Activated CD8-positive, alpha-beta T cell treated with anti-CD3 and anti-CD28 coated beads for 36 hours (primary cell): ENCODE data around the gene CRACDL. TPM values are rescaled to one million over a fixed set of nuclear protein-coding genes. Genes with fewer than 3 reads are reported as not detected.

Experiments used
- ATAC-seq: fragments of 200-7000 bp; cut with Tn5 transposase; one replicate; pipeline ENCODE4 v1.10.0; 2021; ENCODE audit warnings: mild to moderate bottlenecking, moderate library complexity
- CTCF ChIA-PET: fragments of 350-600 bp; sonication (Branson Sonifier 250); formaldehyde crosslinking; loops from one replicate; lab custom pipeline; 2021; ENCODE audit warnings: antibody characterized with exemption; lab: Charles Lee
- POLR2A ChIA-PET: fragments of 350-600 bp; sonication (Branson Sonifier 250); formaldehyde crosslinking; loops from one replicate; lab custom pipeline; 2021; ENCODE audit warnings: antibody characterized with exemption; lab: Charles Lee
- DNase-seq: peaks from one replicate; pipeline ENCODE4 v3.0.0-alpha.2; 2020
- H3K27ac Mint-ChIP-seq: one replicate; pipeline ENCODE4 v1.8.0; 2021; ENCODE audit warnings: mild to moderate bottlenecking, mixed read lengths
- H3K27me3 Mint-ChIP-seq: one replicate; pipeline ENCODE4 v1.8.0; 2021; ENCODE audit warnings: mixed read lengths
- H3K36me3 Mint-ChIP-seq: one replicate; pipeline ENCODE4 v1.8.0; 2021; ENCODE audit warnings: low read depth, mixed read lengths
- H3K4me1 Mint-ChIP-seq: one replicate; pipeline ENCODE4 v1.8.0; 2021; ENCODE audit warnings: low read depth, mixed read lengths
- H3K4me3 Mint-ChIP-seq: one replicate; pipeline ENCODE4 v1.8.0; 2021; ENCODE audit warnings: mild to moderate bottlenecking, moderate library complexity, mixed read lengths
- H3K9me3 Mint-ChIP-seq: one replicate; pipeline ENCODE4 v1.8.0; 2021; ENCODE audit warnings: mixed read lengths
- intact Hi-C: fragments of 100-400 bp; cut with micrococcal nuclease; formaldehyde crosslinking; loops from one replicate; pipeline ENCODE4 v1.10.0; 2022
- total RNA-seq, 2 experiments: library from RNA; stranded (reverse); gene quantifications; one replicate each; pipeline ENCODE4 v1.2.3, GENCODE V29; 2021
- TF ChIP-seq, protein P1 (sequence below): fragments of 200-600 bp; IDR thresholded peaks from one replicate; pipeline ENCODE4 v1.8.0; 2022; ENCODE audit warnings: antibody characterized with exemption, mild to moderate bottlenecking

CRACDL gene
- total RNA-seq, 2 experiments from 2014 or later, result 0.09 to 0.38 TPM

GRCh38 chr2:98932164-98932563 lies 3.9 kb downstream of the CRACDL start:
- Mint-ChIP-seq H3K4me1 (peaks cover 2% of the 10 kb centered on the region), H3K27me3 (peaks cover 26% of the 10 kb centered on the region), H3K4me3 (no peak overlapping the region), H3K27ac (no peak overlapping the region), H3K9me3 (no peaks in the 10 kb centered on the region), H3K36me3 (no peaks in the 10 kb centered on the region)
- TF ChIP-seq, protein P1, sequence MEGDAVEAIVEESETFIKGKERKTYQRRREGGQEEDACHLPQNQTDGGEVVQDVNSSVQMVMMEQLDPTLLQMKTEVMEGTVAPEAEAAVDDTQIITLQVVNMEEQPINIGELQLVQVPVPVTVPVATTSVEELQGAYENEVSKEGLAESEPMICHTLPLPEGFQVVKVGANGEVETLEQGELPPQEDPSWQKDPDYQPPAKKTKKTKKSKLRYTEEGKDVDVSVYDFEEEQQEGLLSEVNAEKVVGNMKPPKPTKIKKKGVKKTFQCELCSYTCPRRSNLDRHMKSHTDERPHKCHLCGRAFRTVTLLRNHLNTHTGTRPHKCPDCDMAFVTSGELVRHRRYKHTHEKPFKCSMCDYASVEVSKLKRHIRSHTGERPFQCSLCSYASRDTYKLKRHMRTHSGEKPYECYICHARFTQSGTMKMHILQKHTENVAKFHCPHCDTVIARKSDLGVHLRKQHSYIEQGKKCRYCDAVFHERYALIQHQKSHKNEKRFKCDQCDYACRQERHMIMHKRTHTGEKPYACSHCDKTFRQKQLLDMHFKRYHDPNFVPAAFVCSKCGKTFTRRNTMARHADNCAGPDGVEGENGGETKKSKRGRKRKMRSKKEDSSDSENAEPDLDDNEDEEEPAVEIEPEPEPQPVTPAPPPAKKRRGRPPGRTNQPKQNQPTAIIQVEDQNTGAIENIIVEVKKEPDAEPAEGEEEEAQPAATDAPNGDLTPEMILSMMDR, result no peak
- DNase-seq (no peak), ATAC-seq (no peak)
- ChIA-PET CTCF (no interaction called here), POLR2A (no interaction called here)
- intact Hi-C loops, result no loop called here

DNA sequence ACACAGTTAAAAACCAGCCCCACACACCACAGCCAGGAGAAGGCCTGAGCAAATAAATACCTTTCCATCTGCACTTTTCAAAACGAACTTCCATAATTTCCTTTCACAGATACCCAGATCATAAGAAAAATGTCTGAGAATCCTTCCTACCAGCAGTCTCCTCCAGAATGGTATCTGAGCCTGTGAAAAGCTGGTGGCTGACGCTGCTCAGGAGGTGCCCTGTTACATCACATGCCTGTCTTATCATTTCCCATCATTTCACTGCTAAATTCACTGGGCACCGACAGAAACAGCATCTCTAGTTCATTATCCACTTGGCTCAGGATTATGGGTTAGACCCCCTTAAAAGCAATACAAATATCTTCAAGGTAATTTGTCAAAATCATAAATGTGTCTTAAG lies 4.4 kb downstream of the CRACDL start:
- no peak for DNase-seq
- no peaks in the 10 kb centered on the region for H3K9me3 Mint-ChIP-seq
- no peaks in the 10 kb centered on the region for H3K36me3 Mint-ChIP-seq
- ChIA-PET CTCF (no interaction called here), POLR2A (no interaction called here)
- TF ChIP-seq, protein P1, result no peak
- intact Hi-C loops, result no loop called here
- no peak for ATAC-seq
- H3K4me3 Mint-ChIP-seq, result no peak overlapping the region
- H3K27ac Mint-ChIP-seq, result no peak overlapping the region
- peaks cover 23% of the 10 kb centered on the region for H3K27me3 Mint-ChIP-seq
- peaks cover 2% of the 10 kb centered on the region for H3K4me1 Mint-ChIP-seq

- intact Hi-C loops, result no loop called here
- Mint-ChIP-seq H3K4me1 (no peaks in the 10 kb centered on the region), H3K36me3 (no peaks in the 10 kb centered on the region), H3K27me3 (peaks cover 15% of the 10 kb centered on the region), H3K27ac (no peak overlapping the region), H3K9me3 (no peaks in the 10 kb centered on the region), H3K4me3 (no peak overlapping the region)
- ChIA-PET CTCF (no interaction called here), POLR2A (no interaction called here)
- TF ChIP-seq, protein P1, result no peak
- no peak for ATAC-seq
- DNase-seq, result no peak
Observed at GRCh38 chr2:98929920-98930319, 6.1 kb downstream of the CRACDL start.

DNA sequence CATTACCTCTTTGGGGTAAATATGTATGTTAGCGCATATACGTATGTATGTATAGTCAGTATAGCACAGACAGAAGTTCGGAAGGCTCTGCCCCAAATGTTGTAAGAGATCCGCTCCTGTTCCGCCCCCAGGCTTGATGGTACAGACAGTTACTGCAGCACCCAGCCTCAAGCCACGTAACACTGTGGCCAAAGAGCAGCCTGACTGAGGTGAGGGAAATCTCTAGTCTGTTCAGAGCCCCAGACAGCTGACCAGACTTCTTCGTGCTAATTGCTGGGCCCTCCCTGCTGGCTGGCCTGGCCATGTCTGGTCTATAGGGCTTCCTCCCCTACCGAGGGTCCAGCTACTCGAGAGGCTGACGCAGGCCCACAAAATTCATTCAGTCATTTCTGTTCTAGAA lies 7.8 kb downstream of the CRACDL start:
- DNase-seq (no peak), ATAC-seq (no peak)
- Mint-ChIP-seq H3K4me1 (no peaks in the 10 kb centered on the region), H3K27me3 (peaks cover 4% of the 10 kb centered on the region), H3K9me3 (no peaks in the 10 kb centered on the region), H3K4me3 (no peak overlapping the region), H3K36me3 (no peaks in the 10 kb centered on the region), H3K27ac (no peak overlapping the region)
- ChIA-PET POLR2A (no interaction called here), CTCF (no interaction called here)
- intact Hi-C loops, result no loop called here
- TF ChIP-seq, protein P1, result no peak

DNA sequence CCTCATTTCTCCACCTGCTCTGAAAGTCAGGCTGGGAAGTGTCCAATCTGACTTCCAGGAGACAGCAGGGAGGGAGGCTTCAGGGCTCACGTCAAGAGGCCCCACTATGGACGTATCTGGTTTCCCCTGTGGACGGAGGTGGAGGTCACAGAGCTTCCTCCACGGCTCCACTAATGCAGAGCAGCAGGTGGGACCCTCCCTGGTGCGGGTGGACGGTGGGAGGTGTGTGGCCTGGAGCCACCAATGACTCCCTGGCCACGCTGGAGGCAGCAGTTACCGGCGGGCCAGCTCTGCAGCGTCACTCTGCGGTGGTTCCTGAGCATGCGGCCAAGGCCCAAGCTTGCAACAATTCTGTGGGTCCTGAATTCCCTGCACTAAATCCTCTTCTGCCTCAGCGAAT lies 9.0 kb downstream of the CRACDL start:
- TF ChIP-seq, protein P1, result no peak
- POLR2A ChIA-PET, result no interaction called here
- Mint-ChIP-seq H3K9me3 (no peaks in the 10 kb centered on the region), H3K4me1 (no peaks in the 10 kb centered on the region), H3K4me3 (no peak overlapping the region), H3K27ac (no peak overlapping the region), H3K36me3 (no peaks in the 10 kb centered on the region), H3K27me3 (peaks cover 4% of the 10 kb centered on the region)
- CTCF ChIA-PET, result interaction anchor here (0.7 kb wide), 1 partner anchor 233 kb away, joined by 3 read pairs; no protein-coding TSS in a partner anchor
- ATAC-seq (no peak), DNase-seq (no peak)
- intact Hi-C loops, result no loop called here
